GM12801 (cell line): ENCODE data around the gene AGAP1.

Experiments
- CTCF ChIP-seq: IDR thresholded peaks from one replicate; pipeline ENCODE4 v1.5.1; 2011; ENCODE audit warnings: control low read depth; ENCODE audit not compliant: insufficient read length; ENCODE audit errors: extremely low read depth

The AGAP1 gene

GRCh38 chr2:236092714-236093113, 598.9 kb downstream of the AGAP1 start:
- TF ChIP-seq CTCF, result no peak

- TF ChIP-seq CTCF, result no peak
These were observed 599.3 kb downstream of the AGAP1 start for GRCh38 chr2:236093134-236093533.

GRCh38 chr2:236095504-236095903, 601.7 kb downstream of the AGAP1 start:
- TF ChIP-seq CTCF, result no peak

- no peak for TF ChIP-seq CTCF
These were observed 607.6 kb downstream of the AGAP1 start for GRCh38 chr2:236101311-236101950.

GRCh38 chr2:236102971-236103370, 609.1 kb downstream of the AGAP1 start:
- no peak for TF ChIP-seq CTCF

- TF ChIP-seq CTCF, result no peak
These were observed 610.1 kb downstream of the AGAP1 start for GRCh38 chr2:236103981-236104380.

GRCh38 chr2:236105955-236106607, 612.2 kb downstream of the AGAP1 start:
- no peak for TF ChIP-seq CTCF

GRCh38 chr2:236106761-236107160, 612.9 kb downstream of the AGAP1 start:
- no peak for TF ChIP-seq CTCF
